ENCODE data around the gene SST. TPM values are rescaled to one million over a fixed set of nuclear protein-coding genes. Genes with fewer than 3 reads are reported as not detected.

Gene SST
- total RNA-seq, 1 donor from 2014 or later, result 10.8 TPM

- Mint-ChIP-seq H3K4me1 (peaks cover 5% of the 10 kb centered on the region), H3K27me3 (ENCODE audit: low read depth) (peaks cover 8% of the 10 kb centered on the region), H3K4me3 (no peak overlapping the region), H3K27ac (no peak overlapping the region), H3K9me3 (peaks cover 3% of the 10 kb centered on the region), H3K36me3 (peaks cover under 1% of the 10 kb centered on the region)
- DNase-seq (ENCODE audit: low spot score in 2 of 2, unreplicated experiment in 2 of 2), result no peak
- no peak for TF ChIP-seq CTCF (IDR thresholded peaks at IDR 0.05; ENCODE audit: unreplicated experiment)
Measured at GRCh38 chr3:187639927-187640568, 30.1 kb downstream of the SST start.

DNA sequence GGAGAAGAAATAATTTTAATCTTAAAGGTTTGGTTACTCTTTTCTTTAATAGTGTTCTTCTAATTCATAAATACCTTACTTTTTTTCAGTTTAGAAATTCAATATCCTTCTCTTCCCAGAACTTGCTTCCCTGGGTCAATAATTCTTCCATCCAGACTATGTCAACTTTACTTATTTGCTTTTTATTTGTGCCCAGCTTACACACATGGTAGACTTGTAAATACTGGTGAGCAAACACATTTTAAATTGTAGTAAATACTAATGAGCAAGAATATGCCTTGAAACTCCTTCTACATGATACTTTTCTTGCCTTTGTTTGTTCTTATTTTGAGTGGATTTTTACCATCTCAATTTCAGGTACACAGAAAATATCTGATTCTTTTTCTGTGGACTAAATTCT, 33.7 kb downstream of the SST start:
- no peak for TF ChIP-seq CTCF (IDR thresholded peaks at IDR 0.05; ENCODE audit: unreplicated experiment)
- Mint-ChIP-seq H3K9me3 (peaks cover 6% of the 10 kb centered on the region), H3K36me3 (peaks cover 3% of the 10 kb centered on the region), H3K4me1 (peaks cover 5% of the 10 kb centered on the region), H3K4me3 (no peak overlapping the region), H3K27me3 (ENCODE audit: low read depth) (peaks cover 3% of the 10 kb centered on the region), H3K27ac (no peak overlapping the region)
- DNase-seq (ENCODE audit: low spot score in 2 of 2, unreplicated experiment in 2 of 2), result no peak

DNA sequence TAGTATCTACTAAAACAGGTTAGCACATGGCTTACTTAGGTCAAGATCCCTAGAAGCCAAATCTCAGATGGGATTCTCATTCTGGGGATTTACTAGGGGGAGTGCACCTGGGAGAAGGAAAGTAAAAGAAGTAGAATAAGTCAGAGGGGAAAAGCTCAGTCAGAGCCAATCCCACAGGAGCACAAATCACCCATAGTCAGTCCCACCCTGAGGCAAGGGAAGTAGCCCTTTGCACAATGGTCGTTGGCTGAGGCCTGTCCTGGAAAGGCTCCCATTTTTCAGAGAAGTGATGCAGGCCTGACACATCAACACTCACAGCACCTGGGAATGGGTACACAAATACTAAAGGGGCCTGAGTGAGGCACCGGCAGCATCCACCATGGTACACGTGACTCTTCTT, 39.8 kb downstream of the SST start:
- Mint-ChIP-seq H3K4me3 (no peak overlapping the region), H3K36me3 (peaks cover 3% of the 10 kb centered on the region), H3K9me3 (peaks cover 6% of the 10 kb centered on the region), H3K27ac (no peak overlapping the region), H3K27me3 (ENCODE audit: low read depth) (no peaks in the 10 kb centered on the region), H3K4me1 (no peaks in the 10 kb centered on the region)
- DNase-seq (ENCODE audit: low spot score in 2 of 2, unreplicated experiment in 2 of 2), result no peak
- no peak for TF ChIP-seq CTCF (IDR thresholded peaks at IDR 0.05; ENCODE audit: unreplicated experiment)

DNA sequence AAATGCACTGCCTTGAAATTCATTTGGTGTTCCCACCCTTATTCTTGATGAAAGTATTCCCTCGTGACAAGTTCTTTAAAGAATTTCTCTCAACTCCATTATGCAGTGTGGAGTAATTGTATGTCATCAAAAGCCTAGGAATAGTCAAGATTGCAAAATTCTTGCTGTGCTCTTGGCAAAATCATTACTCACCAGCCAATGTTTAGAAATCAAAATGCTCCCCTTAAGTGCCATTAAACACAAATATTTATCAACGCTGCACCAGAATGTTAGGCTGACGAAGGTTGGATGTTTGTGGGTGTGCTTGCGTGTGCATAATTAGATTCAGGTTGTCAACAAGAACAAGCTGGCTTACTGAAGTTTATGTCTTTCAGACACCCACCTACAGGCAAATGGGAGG, 40.5 kb downstream of the SST start:
- TF ChIP-seq CTCF (IDR thresholded peaks at IDR 0.05; ENCODE audit: unreplicated experiment), result no peak
- Mint-ChIP-seq H3K27me3 (ENCODE audit: low read depth) (no peaks in the 10 kb centered on the region), H3K9me3 (no peaks in the 10 kb centered on the region)

DNA sequence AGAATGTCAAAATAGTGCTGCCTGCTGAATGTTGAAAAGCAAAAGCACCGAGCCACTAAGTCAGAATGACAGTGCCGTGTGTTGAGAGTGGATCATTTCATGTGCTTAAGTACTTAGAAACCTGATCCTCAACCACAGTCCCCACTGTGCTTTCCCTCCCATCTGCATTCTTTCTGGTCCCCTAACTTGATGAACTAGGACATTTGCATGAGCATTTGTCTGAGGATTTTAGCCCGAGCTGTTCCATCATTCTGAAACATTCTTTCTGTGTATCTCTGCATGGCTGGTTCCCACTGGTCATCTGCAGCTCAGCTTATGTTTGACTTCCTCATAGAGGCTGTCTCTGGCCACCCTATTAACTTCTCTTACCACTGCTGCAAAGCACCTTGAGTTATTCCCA, 42.0 kb downstream of the SST start:
- Mint-ChIP-seq H3K27ac (no peak overlapping the region), H3K36me3 (no peaks in the 10 kb centered on the region), H3K4me1 (peaks cover 4% of the 10 kb centered on the region), H3K9me3 (no peaks in the 10 kb centered on the region), H3K27me3 (ENCODE audit: low read depth) (peaks cover 4% of the 10 kb centered on the region), H3K4me3 (no peak overlapping the region)
- no peak for DNase-seq (ENCODE audit: low spot score in 2 of 2, unreplicated experiment in 2 of 2)
- no peak for TF ChIP-seq CTCF (IDR thresholded peaks at IDR 0.05; ENCODE audit: unreplicated experiment)

More for the DNA sequence above, 40.5 kb downstream of the SST start:
- Mint-ChIP-seq H3K4me1 (peaks cover 2% of the 10 kb centered on the region), H3K4me3 (no peak overlapping the region), H3K36me3 (no peaks in the 10 kb centered on the region), H3K27ac (no peak overlapping the region)
- DNase-seq (ENCODE audit: low spot score in 2 of 2, unreplicated experiment in 2 of 2), result no peak

DNA sequence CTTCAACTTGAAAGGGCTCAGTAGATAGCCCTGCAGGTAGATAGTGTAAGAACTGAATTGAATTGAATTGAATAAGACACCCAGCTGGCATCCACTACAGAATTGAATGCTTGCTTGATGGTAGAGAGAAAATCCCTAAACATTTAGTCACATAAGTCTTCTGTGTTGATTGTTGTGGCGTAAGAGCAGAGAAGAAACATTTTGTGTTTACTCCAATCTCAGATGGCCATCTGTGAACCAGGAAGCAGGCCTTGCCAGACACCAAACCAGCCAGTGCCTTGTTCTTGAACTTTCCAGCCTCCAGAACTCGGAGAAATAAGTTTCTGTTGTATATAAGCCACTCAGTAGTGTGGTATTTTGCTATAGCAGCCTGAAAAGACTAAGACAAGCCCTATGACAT, 43.6 kb downstream of the SST start:
- Mint-ChIP-seq H3K4me1 (peaks cover 4% of the 10 kb centered on the region), H3K36me3 (no peaks in the 10 kb centered on the region), H3K27me3 (ENCODE audit: low read depth) (peaks cover 4% of the 10 kb centered on the region), H3K4me3 (no peak overlapping the region), H3K27ac (no peak overlapping the region), H3K9me3 (no peaks in the 10 kb centered on the region)
- no peak for TF ChIP-seq CTCF (IDR thresholded peaks at IDR 0.05; ENCODE audit: unreplicated experiment)
- DNase-seq (ENCODE audit: low spot score in 2 of 2, unreplicated experiment in 2 of 2), result no peak

All from mesothelial cell of epicardium (in vitro differentiated cells).